ENCODE data around the gene ZFP36. TPM values are rescaled to one million over a fixed set of nuclear protein-coding genes. Genes with fewer than 3 reads are reported as not detected.

ZFP36 gene
- total and polyA plus RNA-seq, 2 of the 8 experiments (the other 6 are each of a cell fraction or from before 2014, with no cell fraction given), result 4.0 to 10.9 TPM

DNA sequence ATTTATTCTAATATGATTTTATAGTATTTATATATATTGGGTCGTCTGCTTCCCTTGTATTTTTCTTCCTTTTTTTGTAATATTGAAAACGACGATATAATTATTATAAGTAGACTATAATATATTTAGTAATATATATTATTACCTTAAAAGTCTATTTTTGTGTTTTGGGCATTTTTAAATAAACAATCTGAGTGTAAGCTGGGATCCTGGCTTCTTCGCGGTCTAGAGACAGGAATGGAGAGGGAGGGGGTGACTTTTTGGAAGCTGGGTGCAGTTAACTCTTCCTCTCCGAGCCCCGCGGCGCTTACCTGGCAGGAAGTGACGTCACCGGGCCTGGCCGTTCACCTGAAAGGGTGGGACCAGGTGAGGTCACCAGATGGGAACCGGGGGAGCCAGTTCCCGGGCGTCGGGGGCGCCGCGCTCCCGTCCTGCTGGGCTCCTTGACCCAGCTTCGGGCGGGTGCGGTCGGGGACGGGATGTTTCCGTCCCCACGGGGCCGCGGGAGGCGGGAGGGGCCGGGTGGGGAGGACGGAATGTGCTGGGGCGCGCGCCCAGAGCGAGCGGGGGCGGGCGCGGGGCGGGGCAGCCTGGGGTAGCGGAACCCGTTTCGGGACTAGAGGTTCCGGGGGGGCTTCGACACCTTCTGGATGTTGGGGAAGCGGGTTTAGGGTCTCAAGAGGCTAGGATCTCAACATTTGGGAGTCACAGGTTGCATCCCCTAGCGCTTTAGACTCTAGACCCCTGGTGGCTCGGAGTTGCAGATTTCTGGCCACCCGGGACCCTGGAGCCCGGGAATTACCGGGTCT is 2.8 kb downstream of the ZFP36 start (continued):
- TF ChIP-seq YY1 (IDR thresholded peaks at IDR 0.05; ENCODE audit: low read depth, low read length) (no peak), KDM4A (IDR thresholded peaks at IDR 0.05; ENCODE audit: low read depth, low read length, severe bottlenecking) (no peak), CHD2 (IDR thresholded peaks at IDR 0.05; ENCODE audit: low read length) (peak; percentile 6; the same call in 1 of the 2 replicates), JUN (IDR thresholded peaks at IDR 0.05; ENCODE audit: low read depth, low read length) (peak; percentile 75), TAF1 (IDR thresholded peaks at IDR 0.05; ENCODE audit: low read depth, low read length) (peak; percentile 78; the same call in 1 of the 2 replicates), PHF8 (conservative IDR thresholded peaks at IDR 0.05; ENCODE audit: low read depth, low read length) (peak; percentile 63), ZNF274 (IDR thresholded peaks at IDR 0.05; ENCODE audit: borderline replicate concordance, extremely low read depth, low read length) (no peak), RFX5 (IDR thresholded peaks at IDR 0.05; ENCODE audit: borderline replicate concordance, low read depth, low read length) (no peak), CREB1 (IDR thresholded peaks at IDR 0.05) (peak; percentile 93), EGR1 (IDR thresholded peaks at IDR 0.05; ENCODE audit: borderline replicate concordance, low read depth, low read length) (peak; percentile 67; the same call in 1 of the 2 replicates), SIN3A (conservative IDR thresholded peaks at IDR 0.05 in 1 of 2, IDR thresholded peaks at IDR 0.05 in 1 of 2; ENCODE audit: low read depth in 1 of 2, low read length in 2 of 2) (no peak), SUZ12 (IDR thresholded peaks at IDR 0.05; ENCODE audit: low read length) (no peak), TAF7 (optimal IDR thresholded peaks at IDR 0.05; ENCODE audit: borderline replicate concordance, low read depth, low read length) (peak; percentile 54), RNF2 (IDR thresholded peaks at IDR 0.05; ENCODE audit: borderline replicate concordance, low read depth, low read length, missing control alignments, poor library complexity, severe bottlenecking) (no peak), GABPA (IDR thresholded peaks at IDR 0.05; ENCODE audit: borderline replicate concordance, insufficient read depth, low read length) (peak; percentile 81; the same call in 1 of the 2 replicates), TBP (IDR thresholded peaks at IDR 0.05; ENCODE audit: low read depth, low read length) (peak; percentile 78), E2F6 (IDR thresholded peaks at IDR 0.05) (0 out of 2 replicates have a peak, but pooled peaks have one; percentile 20), CBX5 (IDR thresholded peaks at IDR 0.05; ENCODE audit: low read depth, low read length) (no peak)
- TF ChIP-seq, protein P1, sequence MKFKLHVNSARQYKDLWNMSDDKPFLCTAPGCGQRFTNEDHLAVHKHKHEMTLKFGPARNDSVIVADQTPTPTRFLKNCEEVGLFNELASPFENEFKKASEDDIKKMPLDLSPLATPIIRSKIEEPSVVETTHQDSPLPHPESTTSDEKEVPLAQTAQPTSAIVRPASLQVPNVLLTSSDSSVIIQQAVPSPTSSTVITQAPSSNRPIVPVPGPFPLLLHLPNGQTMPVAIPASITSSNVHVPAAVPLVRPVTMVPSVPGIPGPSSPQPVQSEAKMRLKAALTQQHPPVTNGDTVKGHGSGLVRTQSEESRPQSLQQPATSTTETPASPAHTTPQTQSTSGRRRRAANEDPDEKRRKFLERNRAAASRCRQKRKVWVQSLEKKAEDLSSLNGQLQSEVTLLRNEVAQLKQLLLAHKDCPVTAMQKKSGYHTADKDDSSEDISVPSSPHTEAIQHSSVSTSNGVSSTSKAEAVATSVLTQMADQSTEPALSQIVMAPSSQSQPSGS (IDR thresholded peaks at IDR 0.05; ENCODE audit: low read length), result peak; percentile 94

Data from H1 (cell line).